RWPE2 (cell line): ENCODE results near the gene VPS37B.

ENCODE experiments used
- ATAC-seq: fragments of 200-7000 bp; cut with Tn5 transposase; 3 replicates; pipeline ENCODE4 v1.9.1; 2021; ENCODE audit warnings: low read depth
- DNase-seq: peaks from one replicate; pipeline ENCODE4 v3.0.0-alpha.2; 2020; ENCODE audit warnings: low spot score
- H3K27ac ChIP-seq: fragments of 450-650 bp; 2 replicates; pipeline ENCODE4 v1.5.1; 2017; ENCODE audit warnings: mild to moderate bottlenecking; ENCODE audit not compliant: poor library complexity, severe bottlenecking
- H3K27me3 ChIP-seq: fragments of 250-450 bp; sonication (Bioruptor Pico); 2 replicates; pipeline ENCODE4 v1.5.1; 2021; ENCODE audit warnings: mild to moderate bottlenecking, moderate library complexity; ENCODE audit not compliant: insufficient read depth, poor library complexity, severe bottlenecking
- H3K36me3 ChIP-seq: fragments of 250-450 bp; sonication (Bioruptor Pico); 2 replicates; pipeline ENCODE4 v1.5.1; 2020; ENCODE audit warnings: low read depth, mild to moderate bottlenecking, moderate library complexity
- H3K4me1 ChIP-seq: fragments of 250-450 bp; sonication (Bioruptor Pico); 2 replicates; pipeline ENCODE4 v1.5.1; 2021; ENCODE audit warnings: mild to moderate bottlenecking, moderate library complexity; ENCODE audit not compliant: insufficient read depth, poor library complexity, severe bottlenecking
- H3K4me3 ChIP-seq: fragments of 250-450 bp; sonication (Bioruptor Pico); 2 replicates; pipeline ENCODE4 v1.5.1; 2021; ENCODE audit warnings: mild to moderate bottlenecking, moderate library complexity; ENCODE audit not compliant: severe bottlenecking
- H3K9me3 ChIP-seq: fragments of 250-450 bp; sonication (Bioruptor Pico); 2 replicates; pipeline ENCODE4 v1.5.1; 2021; ENCODE audit warnings: mild to moderate bottlenecking, moderate library complexity; ENCODE audit not compliant: severe bottlenecking
- TF ChIP-seq, protein P1 (sequence below): fragments of 450-650 bp; IDR thresholded peaks from one replicate; pipeline ENCODE4 v1.5.1; 2017; ENCODE audit warnings: mild to moderate bottlenecking, moderate library complexity; ENCODE audit not compliant: poor library complexity, severe bottlenecking

Gene VPS37B

GRCh38 chr12:122864894-122865253, 31.1 kb downstream of the VPS37B start:
- Histone ChIP-seq H3K36me3 (peaks cover 62% of the 10 kb centered on the region), H3K4me3 (no peak overlapping the region), H3K27me3 (no peaks in the 10 kb centered on the region), H3K27ac (peak overlapping the region; percentile 77), H3K9me3 (no peaks in the 10 kb centered on the region), H3K4me1 (peaks cover 28% of the 10 kb centered on the region)
- TF ChIP-seq, protein P1, sequence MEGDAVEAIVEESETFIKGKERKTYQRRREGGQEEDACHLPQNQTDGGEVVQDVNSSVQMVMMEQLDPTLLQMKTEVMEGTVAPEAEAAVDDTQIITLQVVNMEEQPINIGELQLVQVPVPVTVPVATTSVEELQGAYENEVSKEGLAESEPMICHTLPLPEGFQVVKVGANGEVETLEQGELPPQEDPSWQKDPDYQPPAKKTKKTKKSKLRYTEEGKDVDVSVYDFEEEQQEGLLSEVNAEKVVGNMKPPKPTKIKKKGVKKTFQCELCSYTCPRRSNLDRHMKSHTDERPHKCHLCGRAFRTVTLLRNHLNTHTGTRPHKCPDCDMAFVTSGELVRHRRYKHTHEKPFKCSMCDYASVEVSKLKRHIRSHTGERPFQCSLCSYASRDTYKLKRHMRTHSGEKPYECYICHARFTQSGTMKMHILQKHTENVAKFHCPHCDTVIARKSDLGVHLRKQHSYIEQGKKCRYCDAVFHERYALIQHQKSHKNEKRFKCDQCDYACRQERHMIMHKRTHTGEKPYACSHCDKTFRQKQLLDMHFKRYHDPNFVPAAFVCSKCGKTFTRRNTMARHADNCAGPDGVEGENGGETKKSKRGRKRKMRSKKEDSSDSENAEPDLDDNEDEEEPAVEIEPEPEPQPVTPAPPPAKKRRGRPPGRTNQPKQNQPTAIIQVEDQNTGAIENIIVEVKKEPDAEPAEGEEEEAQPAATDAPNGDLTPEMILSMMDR: no peak
- DNase-seq: no peak
- ATAC-seq: no peak

DNA sequence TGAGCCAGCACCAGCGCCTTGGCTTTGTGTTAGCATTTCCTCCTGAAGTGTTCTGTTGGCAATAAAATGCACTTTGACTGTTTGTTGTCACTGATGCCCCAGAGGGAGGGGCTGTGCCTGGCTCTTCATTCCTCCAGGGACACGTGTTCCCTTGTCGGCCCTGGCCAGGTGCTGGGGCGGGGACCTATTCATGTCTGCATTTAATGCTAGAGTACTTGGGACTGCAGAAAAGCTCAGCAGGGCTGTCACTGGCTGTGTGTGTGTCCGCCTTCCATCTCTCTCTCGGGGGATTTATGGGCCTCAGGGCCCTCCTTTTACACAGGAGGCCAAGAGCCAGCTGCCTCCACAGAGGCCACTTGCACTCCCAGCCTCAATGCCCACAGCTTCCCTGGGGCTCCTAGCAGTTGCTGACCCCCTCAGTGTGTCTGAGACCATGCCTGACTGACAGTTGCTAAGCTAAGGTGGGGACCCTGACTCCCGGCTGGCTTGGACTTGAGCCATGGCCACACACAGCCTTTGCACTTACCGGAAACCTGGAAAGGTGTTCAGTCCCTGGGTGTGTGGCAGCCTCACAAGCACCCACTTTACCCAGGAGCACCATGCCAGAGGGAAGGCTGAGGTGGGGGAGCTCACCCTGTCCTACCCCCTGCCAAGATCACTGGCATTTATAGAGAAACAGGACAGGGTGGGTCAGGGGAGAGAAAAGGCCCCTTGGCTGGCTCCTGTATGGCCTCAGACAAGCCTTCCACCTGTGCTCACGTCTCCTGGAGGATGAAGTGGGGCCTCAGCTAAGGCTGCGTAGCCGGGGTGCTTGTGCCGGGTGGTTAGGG, 32.8 kb downstream of the VPS37B start:
- TF ChIP-seq, protein P1: no peak
- H3K9me3 ChIP-seq: no peaks in the 10 kb centered on the region
- peaks cover 19% of the 10 kb centered on the region for H3K4me1 ChIP-seq
- H3K27ac ChIP-seq: peak overlapping the region; percentile 77
- ATAC-seq (peak; percentile 44), DNase-seq (peak; percentile 74)
- H3K27me3 ChIP-seq: no peaks in the 10 kb centered on the region
- H3K36me3 ChIP-seq: peaks cover 44% of the 10 kb centered on the region
- no peak overlapping the region for H3K4me3 ChIP-seq

DNA sequence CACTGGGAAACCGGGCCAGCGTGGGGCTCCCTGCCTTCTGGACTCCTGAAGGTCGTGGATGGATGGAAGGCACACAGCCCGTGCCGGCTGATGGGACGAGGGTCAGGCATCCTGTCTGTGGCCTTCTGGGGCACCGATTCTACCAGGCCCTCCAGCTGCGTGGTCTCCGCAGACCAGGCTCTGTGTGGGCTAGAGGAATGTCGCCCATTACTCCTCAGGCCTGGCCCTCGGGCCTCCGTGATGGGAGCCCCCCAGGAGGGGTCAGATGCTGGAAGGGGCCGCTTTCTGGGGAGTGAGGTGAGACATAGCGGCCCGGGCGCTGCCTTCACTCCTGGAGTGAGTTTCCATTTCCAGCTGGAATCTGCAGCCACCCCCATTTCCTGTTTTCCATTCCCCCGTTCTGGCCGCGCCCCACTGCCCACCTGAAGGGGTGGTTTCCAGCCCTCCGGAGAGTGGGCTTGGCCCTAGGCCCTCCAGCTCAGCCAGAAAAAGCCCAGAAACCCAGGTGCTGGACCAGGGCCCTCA, 33.8 kb downstream of the VPS37B start:
- peak; percentile 47 for DNase-seq
- ATAC-seq: no peak
- TF ChIP-seq, protein P1: no peak
- H3K27ac ChIP-seq: peak overlapping the region; percentile 77
- H3K4me3 ChIP-seq: no peak overlapping the region
- peaks cover 11% of the 10 kb centered on the region for H3K4me1 ChIP-seq
- H3K9me3 ChIP-seq: no peaks in the 10 kb centered on the region
- peaks cover 42% of the 10 kb centered on the region for H3K36me3 ChIP-seq
- no peaks in the 10 kb centered on the region for H3K27me3 ChIP-seq

DNA sequence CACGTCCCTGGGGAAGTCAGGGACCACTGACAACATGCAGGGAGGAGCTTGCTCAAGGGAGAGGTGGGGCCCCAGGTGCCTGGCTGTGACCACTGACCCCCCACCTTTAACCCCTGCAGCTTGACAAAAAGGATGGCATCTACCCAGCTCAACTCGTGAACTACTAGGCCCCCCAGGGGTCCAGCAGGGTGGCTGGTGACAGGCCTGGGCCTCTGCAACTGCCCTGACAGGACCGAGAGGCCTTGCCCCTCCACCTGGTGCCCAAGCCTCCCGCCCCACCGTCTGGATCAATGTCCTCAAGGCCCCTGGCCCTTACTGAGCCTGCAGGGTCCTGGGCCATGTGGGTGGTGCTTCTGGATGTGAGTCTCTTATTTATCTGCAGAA, 34.3 kb downstream of the VPS37B start:
- TF ChIP-seq, protein P1: no peak
- Histone ChIP-seq H3K27ac (peak overlapping the region; percentile 77), H3K36me3 (peaks cover 40% of the 10 kb centered on the region), H3K27me3 (no peaks in the 10 kb centered on the region), H3K4me3 (no peak overlapping the region), H3K4me1 (peaks cover 11% of the 10 kb centered on the region), H3K9me3 (no peaks in the 10 kb centered on the region)
- DNase-seq: peak; percentile 53
- no peak for ATAC-seq
